ENCODE results near the gene CPTP. TPM values are rescaled to one million over a fixed set of nuclear protein-coding genes. Genes with fewer than 3 reads are reported as not detected.

The CPTP gene
- total and polyA plus RNA-seq, 2 of the 13 experiments (the other 11 are each of a cell fraction or from before 2014, with no cell fraction given), result 5.5 to 9.3 TPM

DNA sequence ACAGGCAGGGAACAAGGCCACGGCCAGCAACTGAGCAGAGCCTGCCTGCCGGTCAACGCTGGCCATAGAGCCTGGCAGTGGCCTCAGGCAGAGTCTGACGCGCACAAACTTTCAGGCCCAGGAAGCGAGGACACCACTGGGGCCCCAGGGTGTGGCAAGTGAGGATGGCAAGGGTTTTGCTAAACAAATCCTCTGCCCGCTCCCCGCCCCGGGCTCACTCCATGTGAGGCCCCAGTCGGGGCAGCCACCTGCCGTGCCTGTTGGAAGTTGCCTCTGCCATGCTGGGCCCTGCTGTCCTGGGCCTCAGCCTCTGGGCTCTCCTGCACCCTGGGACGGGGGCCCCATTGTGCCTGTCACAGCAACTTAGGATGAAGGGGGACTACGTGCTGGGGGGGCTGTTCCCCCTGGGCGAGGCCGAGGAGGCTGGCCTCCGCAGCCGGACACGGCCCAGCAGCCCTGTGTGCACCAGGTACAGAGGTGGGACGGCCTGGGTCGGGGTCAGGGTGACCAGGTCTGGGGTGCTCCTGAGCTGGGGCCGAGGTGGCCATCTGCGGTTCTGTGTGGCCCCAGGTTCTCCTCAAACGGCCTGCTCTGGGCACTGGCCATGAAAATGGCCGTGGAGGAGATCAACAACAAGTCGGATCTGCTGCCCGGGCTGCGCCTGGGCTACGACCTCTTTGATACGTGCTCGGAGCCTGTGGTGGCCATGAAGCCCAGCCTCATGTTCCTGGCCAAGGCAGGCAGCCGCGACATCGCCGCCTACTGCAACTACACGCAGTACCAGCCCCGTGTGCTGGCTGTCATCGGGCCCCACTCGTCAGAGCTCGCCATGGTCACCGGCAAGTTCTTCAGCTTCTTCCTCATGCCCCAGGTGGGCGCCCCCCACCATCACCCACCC is 6.7 kb downstream of the CPTP start, which contains the start of gene TAS1R3 (continued):
- TF ChIP-seq, protein P1, sequence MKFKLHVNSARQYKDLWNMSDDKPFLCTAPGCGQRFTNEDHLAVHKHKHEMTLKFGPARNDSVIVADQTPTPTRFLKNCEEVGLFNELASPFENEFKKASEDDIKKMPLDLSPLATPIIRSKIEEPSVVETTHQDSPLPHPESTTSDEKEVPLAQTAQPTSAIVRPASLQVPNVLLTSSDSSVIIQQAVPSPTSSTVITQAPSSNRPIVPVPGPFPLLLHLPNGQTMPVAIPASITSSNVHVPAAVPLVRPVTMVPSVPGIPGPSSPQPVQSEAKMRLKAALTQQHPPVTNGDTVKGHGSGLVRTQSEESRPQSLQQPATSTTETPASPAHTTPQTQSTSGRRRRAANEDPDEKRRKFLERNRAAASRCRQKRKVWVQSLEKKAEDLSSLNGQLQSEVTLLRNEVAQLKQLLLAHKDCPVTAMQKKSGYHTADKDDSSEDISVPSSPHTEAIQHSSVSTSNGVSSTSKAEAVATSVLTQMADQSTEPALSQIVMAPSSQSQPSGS (CRISPR knock-in tag; IDR thresholded peaks at IDR 0.05), result no peak
- TF ChIP-seq SAP130 (CRISPR knock-in tag; IDR thresholded peaks at IDR 0.05; ENCODE audit: low read depth) (peak; percentile 21; the same call in 1 of the 2 replicates), ZNF138 (CRISPR knock-in tag; IDR thresholded peaks at IDR 0.05; ENCODE audit: low read depth) (no peak), ZNF589 (CRISPR knock-in tag; conservative IDR thresholded peaks at IDR 0.05) (no peak), LCORL (IDR thresholded peaks at IDR 0.05) (no peak), LCORL (CRISPR knock-in tag; IDR thresholded peaks at IDR 0.05) (peak; percentile 53; the same call in 1 of the 2 replicates), ZNF841 (CRISPR knock-in tag; IDR thresholded peaks at IDR 0.05; ENCODE audit: borderline replicate concordance) (no peak), CAMTA2 (CRISPR knock-in tag; IDR thresholded peaks at IDR 0.05; ENCODE audit: borderline replicate concordance) (0 out of 2 replicates have a peak, but pooled peaks have one; percentile 82), MTF2 (CRISPR knock-in tag; IDR thresholded peaks at IDR 0.05; ENCODE audit: borderline replicate concordance) (peak; percentile 61; the same call in 1 of the 2 replicates), AHR (CRISPR knock-in tag; IDR thresholded peaks at IDR 0.05) (0 out of 2 replicates have a peak, but pooled peaks have one; percentile 27), RFXANK (CRISPR knock-in tag; IDR thresholded peaks at IDR 0.05) (no peak), ZNF577 (CRISPR knock-in tag; IDR thresholded peaks at IDR 0.05; ENCODE audit: borderline replicate concordance, low read depth) (no peak), SRY (CRISPR knock-in tag; IDR thresholded peaks at IDR 0.05) (no peak), SOX5 (CRISPR knock-in tag; IDR thresholded peaks at IDR 0.05; ENCODE audit: borderline replicate concordance) (no peak), SP5 (CRISPR knock-in tag; IDR thresholded peaks at IDR 0.05; ENCODE audit: borderline replicate concordance, low read depth) (no peak)
- TF ChIP-seq, protein P2, sequence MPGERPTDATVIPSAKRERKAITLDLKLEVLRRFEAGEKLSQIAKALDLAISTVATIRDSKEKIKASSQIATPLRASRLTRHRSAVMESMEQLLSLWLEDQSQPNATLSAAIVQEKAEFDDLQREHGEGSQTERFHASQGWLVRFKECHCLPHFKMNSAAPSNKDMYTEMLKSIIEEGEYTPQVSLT (CRISPR knock-in tag; IDR thresholded peaks at IDR 0.05; ENCODE audit: borderline replicate concordance, low read depth), result no peak
- TF ChIP-seq, protein P3, sequence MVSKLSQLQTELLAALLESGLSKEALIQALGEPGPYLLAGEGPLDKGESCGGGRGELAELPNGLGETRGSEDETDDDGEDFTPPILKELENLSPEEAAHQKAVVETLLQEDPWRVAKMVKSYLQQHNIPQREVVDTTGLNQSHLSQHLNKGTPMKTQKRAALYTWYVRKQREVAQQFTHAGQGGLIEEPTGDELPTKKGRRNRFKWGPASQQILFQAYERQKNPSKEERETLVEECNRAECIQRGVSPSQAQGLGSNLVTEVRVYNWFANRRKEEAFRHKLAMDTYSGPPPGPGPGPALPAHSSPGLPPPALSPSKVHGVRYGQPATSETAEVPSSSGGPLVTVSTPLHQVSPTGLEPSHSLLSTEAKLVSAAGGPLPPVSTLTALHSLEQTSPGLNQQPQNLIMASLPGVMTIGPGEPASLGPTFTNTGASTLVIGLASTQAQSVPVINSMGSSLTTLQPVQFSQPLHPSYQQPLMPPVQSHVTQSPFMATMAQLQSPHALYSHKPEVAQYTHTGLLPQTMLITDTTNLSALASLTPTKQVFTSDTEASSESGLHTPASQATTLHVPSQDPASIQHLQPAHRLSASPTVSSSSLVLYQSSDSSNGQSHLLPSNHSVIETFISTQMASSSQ (IDR thresholded peaks at IDR 0.05; ENCODE audit: low read depth), result no peak
- TF ChIP-seq, protein P3 (CRISPR knock-in tag; IDR thresholded peaks at IDR 0.05; ENCODE audit: borderline replicate concordance), result peak; percentile 17; the same call in 1 of the 2 replicates
